Breast epithelium (tissue), 3 donors: ENCODE results near the gene SPAST.

Experiments used
- POLR2A ChIP-seq: fragments of 450-650 bp; IDR thresholded peaks from one replicate; pipeline ENCODE4 v1.6.1; 2016; ENCODE audit warnings: antibody characterized with exemption, mild to moderate bottlenecking, moderate library complexity
- POLR2AphosphoS5 ChIP-seq, 3 donors: sonication (generic); formaldehyde crosslinking; IDR thresholded peaks; one replicate each; pipeline ENCODE4 v1.6.1; 2017; ENCODE audit warnings: antibody characterized with exemption in 3 of 3
- TF ChIP-seq, protein P1 (sequence below), 3 donors: fragments of 450-650 bp; IDR thresholded peaks; one replicate each; pipeline ENCODE4 v1.5.1; 2016 to 2017; ENCODE audit warnings: antibody characterized with exemption in 3 of 3, mild to moderate bottlenecking in 3 of 3, moderate library complexity in 3 of 3

DNA sequence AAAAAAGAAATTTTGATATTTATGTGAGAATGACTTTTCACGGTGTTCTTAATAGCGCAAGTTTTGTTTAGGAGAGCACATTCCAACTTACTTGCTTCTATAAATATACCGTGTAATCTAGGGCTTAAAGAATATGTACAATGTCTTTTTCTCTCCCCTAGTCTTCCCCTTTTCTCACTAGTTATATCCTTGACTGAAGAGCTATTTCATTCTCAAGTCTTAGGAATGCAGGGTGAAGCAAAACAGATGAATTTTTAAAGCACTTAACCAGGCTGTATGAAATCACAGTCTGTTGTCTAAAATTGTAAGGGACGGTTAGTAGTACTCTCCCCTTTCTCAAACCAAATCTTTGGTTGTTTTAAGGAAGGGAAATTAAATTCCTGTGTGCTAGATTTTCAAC is 72.7 kb downstream of the SPAST start:
- TF ChIP-seq, protein P1, sequence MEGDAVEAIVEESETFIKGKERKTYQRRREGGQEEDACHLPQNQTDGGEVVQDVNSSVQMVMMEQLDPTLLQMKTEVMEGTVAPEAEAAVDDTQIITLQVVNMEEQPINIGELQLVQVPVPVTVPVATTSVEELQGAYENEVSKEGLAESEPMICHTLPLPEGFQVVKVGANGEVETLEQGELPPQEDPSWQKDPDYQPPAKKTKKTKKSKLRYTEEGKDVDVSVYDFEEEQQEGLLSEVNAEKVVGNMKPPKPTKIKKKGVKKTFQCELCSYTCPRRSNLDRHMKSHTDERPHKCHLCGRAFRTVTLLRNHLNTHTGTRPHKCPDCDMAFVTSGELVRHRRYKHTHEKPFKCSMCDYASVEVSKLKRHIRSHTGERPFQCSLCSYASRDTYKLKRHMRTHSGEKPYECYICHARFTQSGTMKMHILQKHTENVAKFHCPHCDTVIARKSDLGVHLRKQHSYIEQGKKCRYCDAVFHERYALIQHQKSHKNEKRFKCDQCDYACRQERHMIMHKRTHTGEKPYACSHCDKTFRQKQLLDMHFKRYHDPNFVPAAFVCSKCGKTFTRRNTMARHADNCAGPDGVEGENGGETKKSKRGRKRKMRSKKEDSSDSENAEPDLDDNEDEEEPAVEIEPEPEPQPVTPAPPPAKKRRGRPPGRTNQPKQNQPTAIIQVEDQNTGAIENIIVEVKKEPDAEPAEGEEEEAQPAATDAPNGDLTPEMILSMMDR (IDR thresholded peaks at IDR 0.05), result no peak
- TF ChIP-seq POLR2A (no peak), POLR2AphosphoS5 (IDR thresholded peaks at IDR 0.05) (no peak)
